Measurements from ENCODE around the gene PPP1R37. TPM values are rescaled to one million over a fixed set of nuclear protein-coding genes. Genes with fewer than 3 reads are reported as not detected.

Gene PPP1R37
- total and polyA plus RNA-seq, 2 of the 13 experiments (the other 11 are each of a cell fraction or from before 2014, with no cell fraction given) = 9.0 to 14.3 TPM

DNA sequence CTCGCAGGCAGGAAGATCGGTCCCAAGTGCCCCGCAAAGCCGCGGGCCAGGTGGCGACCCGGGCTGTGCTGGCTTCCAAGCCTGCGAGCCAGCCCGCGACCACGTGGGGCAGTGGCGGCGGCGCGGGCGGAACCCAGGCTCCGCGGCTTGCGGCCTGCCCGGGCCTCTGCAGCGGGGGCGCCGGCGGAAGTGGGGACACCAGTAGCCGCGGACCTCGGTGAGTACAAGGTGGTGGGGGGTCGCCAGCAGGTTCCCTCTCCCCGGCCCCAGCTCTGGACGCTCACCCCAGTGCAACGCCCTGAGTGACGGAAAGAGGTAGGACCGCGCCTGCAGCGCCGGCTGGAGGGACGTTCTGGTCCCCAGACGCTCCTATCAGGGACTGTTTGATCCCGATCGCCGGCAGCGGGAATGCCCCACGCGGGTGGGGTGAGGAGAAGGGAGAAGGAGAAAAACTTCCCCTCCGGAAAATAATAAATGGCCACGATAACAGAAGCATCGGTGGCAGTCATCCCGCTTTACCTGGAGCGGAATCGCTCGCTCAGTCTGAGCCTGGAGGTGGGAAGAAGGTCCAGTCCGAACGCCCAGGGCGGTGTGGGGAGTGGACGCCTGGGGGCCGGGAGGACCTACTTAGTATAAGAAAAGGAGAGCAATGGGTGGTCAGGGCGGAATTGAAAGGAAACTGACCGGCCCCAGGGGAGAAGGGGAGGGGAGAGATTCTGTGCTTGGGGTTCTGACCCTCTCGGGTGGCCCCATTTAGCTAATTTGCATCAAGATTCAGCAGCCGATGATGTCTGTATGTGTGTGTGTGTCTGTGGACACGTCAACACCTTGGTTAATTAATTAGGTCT, 13.7 kb upstream of the PPP1R37 start, which contains the start of gene GEMIN7 (continued):
- TF ChIP-seq ZNF883 (CRISPR knock-in tag; IDR thresholded peaks at IDR 0.05; ENCODE audit: not compliant biosample characterization) (peak; percentile 74), HNRNPK (IDR thresholded peaks at IDR 0.05; ENCODE audit: low read depth, low read length, poor library complexity, severe bottlenecking) (peak; percentile 81), CC2D1A (CRISPR knock-in tag; IDR thresholded peaks at IDR 0.05) (no peak), U2AF2 (IDR thresholded peaks at IDR 0.05; ENCODE audit: low read depth, low read length) (no peak), HINFP (CRISPR knock-in tag; IDR thresholded peaks at IDR 0.05; ENCODE audit: low read depth) (peak; percentile 90; the same call in 1 of the 2 replicates), REPIN1 (CRISPR knock-in tag; IDR thresholded peaks at IDR 0.05; ENCODE audit: borderline replicate concordance, low read depth) (peak; percentile 86; the same call in 1 of the 2 replicates), ZNF430 (CRISPR knock-in tag; IDR thresholded peaks at IDR 0.05) (peak; percentile 82; the same call in 1 of the 2 replicates), ZNF460 (CRISPR knock-in tag; IDR thresholded peaks at IDR 0.05; ENCODE audit: borderline replicate concordance) (peak; percentile 14; the same call in 1 of the 2 replicates), ZNF891 (CRISPR knock-in tag; IDR thresholded peaks at IDR 0.05) (peak; percentile 91; the same call in 1 of the 2 replicates), ZSCAN30 (CRISPR knock-in tag; IDR thresholded peaks at IDR 0.05) (no peak), FOXA3 (CRISPR knock-in tag; IDR thresholded peaks at IDR 0.05) (peak; percentile 77), MTF2 (CRISPR knock-in tag; IDR thresholded peaks at IDR 0.05; ENCODE audit: borderline replicate concordance) (0 out of 2 replicates have a peak, but pooled peaks have one; percentile 14), ZBTB43 (CRISPR knock-in tag; conservative IDR thresholded peaks at IDR 0.05) (peak; percentile 65; the same call in 1 of the 2 replicates), NR3C1 (CRISPR knock-in tag; IDR thresholded peaks at IDR 0.05) (no peak), RFXANK (CRISPR knock-in tag; IDR thresholded peaks at IDR 0.05) (peak; percentile 91), MATR3 (CRISPR knock-in tag; IDR thresholded peaks at IDR 0.05) (no peak), TCF7L2 (IDR thresholded peaks at IDR 0.05; ENCODE audit: low read depth, low read length) (no peak)
- TF ChIP-seq, protein P1, sequence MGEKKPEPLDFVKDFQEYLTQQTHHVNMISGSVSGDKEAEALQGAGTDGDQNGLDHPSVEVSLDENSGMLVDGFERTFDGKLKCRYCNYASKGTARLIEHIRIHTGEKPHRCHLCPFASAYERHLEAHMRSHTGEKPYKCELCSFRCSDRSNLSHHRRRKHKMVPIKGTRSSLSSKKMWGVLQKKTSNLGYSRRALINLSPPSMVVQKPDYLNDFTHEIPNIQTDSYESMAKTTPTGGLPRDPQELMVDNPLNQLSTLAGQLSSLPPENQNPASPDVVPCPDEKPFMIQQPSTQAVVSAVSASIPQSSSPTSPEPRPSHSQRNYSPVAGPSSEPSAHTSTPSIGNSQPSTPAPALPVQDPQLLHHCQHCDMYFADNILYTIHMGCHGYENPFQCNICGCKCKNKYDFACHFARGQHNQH (CRISPR knock-in tag; IDR thresholded peaks at IDR 0.05) = peak; percentile 76
- TF ChIP-seq, protein P2, sequence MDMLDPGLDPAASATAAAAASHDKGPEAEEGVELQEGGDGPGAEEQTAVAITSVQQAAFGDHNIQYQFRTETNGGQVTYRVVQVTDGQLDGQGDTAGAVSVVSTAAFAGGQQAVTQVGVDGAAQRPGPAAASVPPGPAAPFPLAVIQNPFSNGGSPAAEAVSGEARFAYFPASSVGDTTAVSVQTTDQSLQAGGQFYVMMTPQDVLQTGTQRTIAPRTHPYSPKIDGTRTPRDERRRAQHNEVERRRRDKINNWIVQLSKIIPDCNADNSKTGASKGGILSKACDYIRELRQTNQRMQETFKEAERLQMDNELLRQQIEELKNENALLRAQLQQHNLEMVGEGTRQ (IDR thresholded peaks at IDR 0.05; ENCODE audit: low read depth, low read length) = peak; percentile 37; the same call in 1 of the 2 replicates
- TF ChIP-seq, protein P2 (CRISPR knock-in tag; IDR thresholded peaks at IDR 0.05; ENCODE audit: borderline replicate concordance) = peak; percentile 49; the same call in 1 of the 2 replicates
- TF ChIP-seq, protein P3, sequence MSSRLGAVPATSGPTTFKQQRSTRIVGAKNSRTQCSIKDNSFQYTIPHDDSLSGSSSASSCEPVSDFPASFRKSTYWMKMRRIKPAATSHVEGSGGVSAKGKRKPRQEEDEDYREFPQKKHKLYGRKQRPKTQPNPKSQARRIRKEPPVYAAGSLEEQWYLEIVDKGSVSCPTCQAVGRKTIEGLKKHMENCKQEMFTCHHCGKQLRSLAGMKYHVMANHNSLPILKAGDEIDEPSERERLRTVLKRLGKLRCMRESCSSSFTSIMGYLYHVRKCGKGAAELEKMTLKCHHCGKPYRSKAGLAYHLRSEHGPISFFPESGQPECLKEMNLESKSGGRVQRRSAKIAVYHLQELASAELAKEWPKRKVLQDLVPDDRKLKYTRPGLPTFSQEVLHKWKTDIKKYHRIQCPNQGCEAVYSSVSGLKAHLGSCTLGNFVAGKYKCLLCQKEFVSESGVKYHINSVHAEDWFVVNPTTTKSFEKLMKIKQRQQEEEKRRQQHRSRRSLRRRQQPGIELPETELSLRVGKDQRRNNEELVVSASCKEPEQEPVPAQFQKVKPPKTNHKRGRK (CRISPR knock-in tag; IDR thresholded peaks at IDR 0.05) = no peak

All from HepG2 (cell line).